Femur (tissue), 1 donor: ENCODE measurements around the gene ERO1B.
"Not testable (repeated sequence)": the region's sequence is repeated elsewhere in the genome, so short reads cannot be mapped to it uniquely, and the experiment has no call there.

Experiments used
- DNase-seq: peaks from one replicate; pipeline ENCODE4 v3.0.0-alpha.2; 2017

ERO1B gene

GRCh38 chr1:236242568-236242967, 39.2 kb downstream of the ERO1B start:
- no peak for DNase-seq

GRCh38 chr1:236240675-236241074, 41.1 kb downstream of the ERO1B start:
- no peak for DNase-seq

- no peak for DNase-seq
These were observed 42.6 kb downstream of the ERO1B start for GRCh38 chr1:236239092-236239585.

GRCh38 chr1:236235116-236235515, 46.6 kb downstream of the ERO1B start:
- no peak for DNase-seq

GRCh38 chr1:236228411-236228810, 53.3 kb downstream of the ERO1B start:
- no peak for DNase-seq

- DNase-seq, result no peak
These were observed 59.1 kb downstream of the ERO1B start for GRCh38 chr1:236222632-236223031.

GRCh38 chr1:236220473-236220872, 61.3 kb downstream of the ERO1B start:
- DNase-seq, result no peak

- no peak for DNase-seq
These were observed 67.0 kb downstream of the ERO1B start for GRCh38 chr1:236214761-236215160.

- DNase-seq, result no peak
These were observed 68.2 kb downstream of the ERO1B start for GRCh38 chr1:236213534-236213933.

GRCh38 chr1:236211815-236212214, 69.9 kb downstream of the ERO1B start:
- DNase-seq, result no peak

GRCh38 chr1:236209713-236210112, 72.0 kb downstream of the ERO1B start:
- DNase-seq, result no peak

GRCh38 chr1:236209185-236209584, 72.6 kb downstream of the ERO1B start:
- DNase-seq, result no peak

GRCh38 chr1:236207569-236207968, 74.2 kb downstream of the ERO1B start:
- DNase-seq, result no peak

GRCh38 chr1:236207121-236207520, 74.6 kb downstream of the ERO1B start:
- no peak for DNase-seq

- DNase-seq, result peak; percentile 21
These were observed 75.2 kb downstream of the ERO1B start for GRCh38 chr1:236206548-236206947.

GRCh38 chr1:236204656-236205055, 77.1 kb downstream of the ERO1B start:
- DNase-seq, result no peak

- no peak for DNase-seq
These were observed 77.7 kb downstream of the ERO1B start for GRCh38 chr1:236204039-236204438.

GRCh38 chr1:236201786-236202185, 80.0 kb downstream of the ERO1B start:
- DNase-seq, result no peak

- DNase-seq, result no peak
These were observed 80.8 kb downstream of the ERO1B start for GRCh38 chr1:236200925-236201324.

- no peak for DNase-seq
These were observed 88.6 kb downstream of the ERO1B start for GRCh38 chr1:236193184-236193583.

- not testable (repeated sequence) for DNase-seq
These were observed 93.7 kb downstream of the ERO1B start for GRCh38 chr1:236188084-236188483.

- not testable (repeated sequence) for DNase-seq
These were observed 95.3 kb downstream of the ERO1B start for GRCh38 chr1:236186471-236186870.

- no peak for DNase-seq
These were observed 96.1 kb downstream of the ERO1B start for GRCh38 chr1:236185687-236186086.

GRCh38 chr1:236181059-236181458, 100.7 kb downstream of the ERO1B start:
- no peak for DNase-seq

GRCh38 chr1:236179634-236180033, 102.1 kb downstream of the ERO1B start:
- no peak for DNase-seq
